ENCODE results near the gene KATNAL2.
"Not testable (repeated sequence)": the region's sequence is repeated elsewhere in the genome, so short reads cannot be mapped to it uniquely, and the experiment has no call there.

KATNAL2 gene

DNA sequence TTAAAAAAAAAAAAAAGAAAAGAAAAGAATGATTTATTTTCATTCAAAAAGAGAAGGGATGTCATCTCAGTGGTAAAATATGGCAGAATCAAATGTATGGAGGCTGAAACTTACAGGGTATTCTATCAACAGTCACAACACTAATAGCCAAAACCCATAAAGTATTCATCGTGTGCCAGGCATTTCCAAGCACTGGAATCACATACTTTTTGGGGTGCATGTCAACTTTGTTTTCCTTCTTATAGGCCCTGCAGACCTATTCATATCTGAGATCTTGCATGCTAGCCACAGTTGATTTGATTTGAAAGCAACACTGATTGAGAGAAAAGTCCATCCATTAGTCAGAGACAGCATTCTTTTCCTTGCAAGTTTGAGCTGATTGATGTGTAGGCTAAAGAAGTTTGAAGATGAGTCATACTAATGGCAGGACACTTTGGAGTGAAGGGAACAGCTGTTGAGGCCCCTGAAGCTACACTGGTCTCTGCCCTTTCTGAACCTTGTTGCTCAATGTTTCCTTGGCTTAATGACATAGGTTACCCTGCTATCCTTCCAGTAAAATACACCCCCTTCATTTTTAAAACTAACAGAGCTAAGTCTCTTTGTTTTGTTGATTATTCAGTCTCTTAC lies 22.0 kb downstream of the KATNAL2 start:
- DNase-seq = no peak

DNA sequence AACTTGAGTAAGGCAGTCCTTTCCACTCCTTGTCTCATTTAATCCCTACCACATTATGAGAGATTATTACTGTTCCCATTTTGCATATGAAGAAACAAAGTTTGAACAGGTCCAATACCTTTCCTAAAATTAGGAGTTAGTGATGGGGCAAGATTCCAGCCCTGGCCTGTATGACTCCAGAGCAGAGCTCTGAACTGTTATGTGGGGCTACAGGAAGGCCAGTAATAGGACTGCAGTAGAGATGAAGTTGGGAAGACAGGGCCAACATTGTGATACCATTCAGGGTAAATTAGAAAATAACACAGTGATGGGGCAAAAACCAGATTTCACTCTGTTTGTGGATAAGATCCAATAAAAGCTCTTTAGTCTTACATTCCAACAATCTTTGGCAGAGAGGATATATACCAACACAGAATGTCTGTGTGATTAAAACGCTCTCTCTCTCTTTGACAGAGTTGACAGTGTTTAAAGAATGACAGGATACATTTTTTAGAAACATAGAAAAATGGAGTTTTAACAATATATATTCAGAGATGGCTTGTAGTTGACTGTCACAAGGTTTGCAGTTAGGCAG lies 22.7 kb downstream of the KATNAL2 start:
- no peak for DNase-seq

DNA sequence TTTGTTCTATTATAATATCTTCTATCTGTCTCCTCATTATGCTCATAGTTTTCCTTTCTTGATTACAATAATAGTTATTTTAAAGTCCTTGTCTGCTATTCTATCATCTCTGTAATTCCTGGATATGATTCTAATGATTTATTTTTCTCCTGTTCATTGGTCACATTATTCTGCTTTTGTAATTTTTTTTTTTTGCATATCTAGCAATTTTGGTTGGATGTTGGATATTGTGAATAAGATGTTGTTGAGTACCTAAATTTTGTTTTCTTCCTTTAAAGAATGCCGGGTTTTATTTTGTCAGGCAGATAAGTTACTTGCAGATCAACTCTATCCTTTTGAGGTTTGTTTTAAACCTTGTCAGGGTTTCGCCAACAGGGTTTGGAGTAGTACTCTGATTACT lies 25.2 kb downstream of the KATNAL2 start:
- no peak for DNase-seq

DNA sequence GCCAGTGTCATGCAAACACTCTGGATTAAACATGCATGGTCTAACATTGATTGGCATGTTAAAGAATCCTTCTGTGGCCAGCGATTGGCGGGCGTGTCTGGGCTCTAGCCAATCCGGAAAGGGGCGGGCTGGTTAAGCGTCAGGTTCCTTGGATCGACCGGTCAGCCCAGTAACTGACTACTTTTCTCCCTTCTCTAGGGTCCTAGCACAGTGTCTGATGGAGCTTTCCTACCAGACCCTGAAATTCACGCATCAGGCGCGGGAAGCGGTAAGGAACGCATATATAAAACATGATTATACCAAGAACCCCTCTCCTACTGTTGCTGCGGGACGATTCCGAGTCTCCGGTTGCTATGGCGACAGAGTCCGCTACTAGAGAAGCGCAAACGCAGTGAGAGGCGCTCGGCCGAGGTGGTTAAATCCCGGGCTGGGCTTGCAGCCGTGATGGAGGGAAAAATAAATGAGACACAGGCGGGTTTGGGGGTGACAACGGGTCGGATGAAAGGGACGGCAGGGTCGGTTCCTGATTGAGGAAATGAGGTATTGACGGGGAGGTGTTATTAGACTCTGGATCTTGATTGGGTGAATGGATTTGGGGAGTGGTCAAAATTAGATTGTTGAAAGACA lies 29.4 kb downstream of the KATNAL2 start:
- DNase-seq = no peak

DNA sequence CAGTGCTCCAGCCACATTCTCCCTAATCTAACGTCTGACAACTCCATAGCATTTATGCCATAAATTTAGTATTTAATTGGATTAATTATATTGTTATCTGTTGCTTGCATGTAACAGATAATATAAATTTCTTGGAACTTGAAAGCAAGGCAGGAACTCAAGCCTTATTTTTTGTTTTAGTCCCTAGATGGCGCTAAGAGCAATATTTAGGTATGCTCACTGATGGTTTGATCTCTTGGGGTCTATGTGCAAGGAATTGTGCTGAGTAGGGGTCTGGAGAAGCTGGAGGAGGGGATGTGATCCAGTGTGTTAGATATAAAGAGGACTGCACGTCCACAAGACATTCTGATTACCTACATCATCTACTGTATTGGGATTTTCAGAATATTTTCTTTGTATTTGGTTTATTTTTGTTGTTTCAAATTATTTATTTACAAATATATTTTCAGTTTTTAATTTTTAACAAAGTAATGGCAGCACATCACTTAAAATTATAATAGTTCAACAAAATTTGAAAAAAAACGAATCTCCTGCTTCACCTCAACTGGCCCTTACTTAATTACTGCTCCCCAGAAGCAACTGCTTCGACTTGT lies 32.8 kb downstream of the KATNAL2 start:
- no peak for DNase-seq

DNA sequence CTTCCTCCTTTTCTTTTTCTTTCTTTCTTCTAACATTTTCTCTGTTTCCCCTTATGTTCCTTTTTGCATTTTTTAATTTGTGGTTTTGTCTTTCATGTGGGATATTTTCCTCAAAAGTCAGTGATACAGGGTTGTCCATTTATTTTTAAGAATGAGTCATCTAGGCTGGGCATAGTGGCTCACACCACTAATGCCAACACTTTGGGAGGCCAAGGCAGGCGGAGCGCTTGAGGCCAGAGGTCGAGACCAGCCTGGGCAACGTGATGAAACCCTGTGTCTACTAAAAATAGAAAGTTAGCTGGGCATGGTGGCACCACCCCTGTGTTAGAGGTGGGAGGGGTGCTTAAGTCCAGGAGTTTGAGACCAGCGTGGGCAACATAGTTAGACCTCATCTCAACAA lies 35.8 kb downstream of the KATNAL2 start:
- no peak for DNase-seq

DNA sequence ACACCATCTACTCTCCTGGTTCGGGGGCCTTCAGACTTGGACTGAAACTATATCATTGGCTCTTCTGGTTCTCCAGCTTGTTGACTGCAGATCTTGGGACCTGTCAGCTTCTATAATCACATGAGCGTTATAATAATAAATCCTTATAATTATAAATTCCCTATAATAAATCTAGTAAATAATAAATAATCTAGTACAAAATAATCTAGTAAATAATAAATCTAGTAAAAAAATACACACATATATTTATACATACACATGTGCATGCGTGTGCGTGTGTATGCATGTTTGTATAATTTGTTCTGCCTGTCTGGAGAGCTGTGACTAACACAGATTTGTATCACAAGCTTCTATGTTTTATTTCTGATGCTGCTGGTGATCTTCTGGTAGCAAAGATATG lies 40.8 kb downstream of the KATNAL2 start:
- DNase-seq = no peak

DNA sequence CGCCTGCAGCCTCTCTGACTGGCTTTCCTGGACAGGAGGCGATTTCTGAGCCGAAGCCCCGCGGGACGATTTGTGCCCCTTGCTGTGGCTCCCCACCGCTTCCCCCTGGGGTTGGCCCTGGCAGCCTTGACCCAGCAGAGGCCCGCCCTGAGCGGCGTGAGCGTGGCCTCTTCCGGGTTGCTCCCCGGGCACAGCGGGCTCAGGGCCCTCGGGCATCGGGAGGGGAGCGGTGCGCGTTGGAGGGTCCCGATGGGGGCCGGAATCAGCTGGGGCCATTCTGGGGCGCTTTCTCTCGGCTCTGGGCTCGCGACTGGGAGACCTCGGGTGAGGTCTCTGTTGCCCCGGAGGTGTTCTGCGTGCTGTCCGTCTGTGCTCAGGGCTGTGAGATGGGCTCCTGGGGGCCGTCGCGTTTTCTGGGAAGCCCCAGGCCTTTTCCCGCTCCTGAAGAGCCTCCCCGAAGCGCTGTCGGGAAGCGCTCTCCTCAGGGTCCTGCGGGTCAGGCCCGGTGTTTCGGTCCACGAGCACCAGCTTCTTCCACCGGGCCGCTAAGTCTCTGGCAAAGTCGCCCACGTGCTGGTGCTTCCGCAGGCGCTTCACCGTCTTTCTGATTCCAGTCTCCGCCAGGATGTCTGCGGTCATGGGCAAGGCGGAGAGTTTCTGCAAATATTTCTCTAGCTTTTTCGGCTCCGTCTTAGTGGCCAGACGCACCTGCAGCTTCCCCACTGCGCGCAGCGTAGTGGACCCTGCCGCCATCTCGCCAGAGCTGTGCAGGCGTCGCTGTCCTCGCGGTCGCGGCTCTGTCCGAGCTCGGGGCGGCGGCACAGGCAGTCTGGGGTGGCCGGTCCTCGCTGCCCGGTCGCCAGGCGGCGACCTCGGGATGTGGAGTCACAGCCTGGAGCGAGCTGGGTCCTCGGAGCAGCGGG lies 46.5 kb downstream of the KATNAL2 start:
- DNase-seq = not testable (repeated sequence)

DNA sequence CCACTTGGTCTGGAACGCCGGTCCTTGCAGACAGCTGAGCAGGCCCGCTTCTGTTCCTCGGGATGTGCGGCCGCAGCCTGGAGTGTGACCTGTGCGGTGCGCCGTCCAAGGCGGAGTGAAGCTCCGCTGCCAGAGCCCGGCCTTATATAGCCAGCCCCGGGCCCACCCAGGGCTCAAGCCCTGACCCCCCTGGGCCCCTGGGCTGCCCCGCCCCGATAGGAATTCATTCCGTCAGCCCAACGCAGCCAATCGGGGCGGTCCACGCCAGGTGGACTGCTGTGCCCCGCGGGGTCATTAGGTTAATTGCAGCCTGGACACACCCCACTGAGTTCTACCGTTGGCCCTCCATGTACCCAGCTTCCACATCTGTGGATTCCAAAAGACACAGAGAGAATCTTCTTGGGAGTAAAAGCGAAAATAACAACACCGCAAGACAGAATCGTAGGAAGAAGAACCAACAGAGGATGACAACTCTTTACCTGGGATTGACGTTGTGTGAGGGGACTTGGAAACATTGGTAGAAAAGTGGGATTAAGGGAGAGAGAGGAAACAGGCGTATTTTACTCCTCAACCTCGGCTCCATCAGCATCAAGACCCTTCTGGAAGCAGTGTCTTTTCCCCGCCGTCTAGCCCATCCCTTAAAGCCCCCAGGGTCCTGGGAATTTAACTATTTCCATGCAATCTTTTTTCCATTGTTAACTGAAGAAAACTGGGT lies 47.3 kb downstream of the KATNAL2 start:
- DNase-seq = not testable (repeated sequence)

DNA sequence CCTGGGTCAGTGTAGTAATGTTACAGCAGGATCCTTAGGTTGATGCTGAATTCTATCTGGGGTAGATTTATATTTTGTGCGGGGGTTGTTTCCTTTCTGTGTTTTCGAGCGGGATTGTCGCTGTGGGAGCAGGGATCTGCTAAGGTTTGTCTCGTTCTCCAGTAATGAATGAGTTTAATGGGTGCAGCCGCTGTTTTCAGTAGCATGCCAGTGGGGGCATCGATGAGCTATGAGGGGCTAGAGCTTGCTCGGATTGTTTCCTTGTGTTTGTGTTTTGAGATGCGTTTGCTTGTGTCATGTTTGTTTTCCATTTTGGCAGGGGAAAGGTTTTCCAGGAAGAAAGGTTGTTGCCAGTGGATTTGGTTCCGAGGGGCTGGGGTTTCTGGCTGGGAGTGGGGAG lies 48.9 kb downstream of the KATNAL2 start:
- not testable (repeated sequence) for DNase-seq

DNA sequence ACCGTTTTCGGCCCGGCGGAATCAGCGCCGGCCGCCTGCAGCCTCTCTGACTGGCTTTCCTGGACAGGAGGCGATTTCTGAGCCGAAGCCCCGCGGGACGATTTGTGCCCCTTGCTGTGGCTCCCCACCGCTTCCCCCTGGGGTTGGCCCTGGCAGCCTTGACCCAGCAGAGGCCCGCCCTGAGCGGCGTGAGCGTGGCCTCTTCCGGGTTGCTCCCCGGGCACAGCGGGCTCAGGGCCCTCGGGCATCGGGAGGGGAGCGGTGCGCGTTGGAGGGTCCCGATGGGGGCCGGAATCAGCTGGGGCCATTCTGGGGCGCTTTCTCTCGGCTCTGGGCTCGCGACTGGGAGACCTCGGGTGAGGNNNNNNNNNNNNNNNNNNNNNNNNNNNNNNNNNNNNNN lies 52.1 kb downstream of the KATNAL2 start:
- DNase-seq = not testable (repeated sequence)

DNA sequence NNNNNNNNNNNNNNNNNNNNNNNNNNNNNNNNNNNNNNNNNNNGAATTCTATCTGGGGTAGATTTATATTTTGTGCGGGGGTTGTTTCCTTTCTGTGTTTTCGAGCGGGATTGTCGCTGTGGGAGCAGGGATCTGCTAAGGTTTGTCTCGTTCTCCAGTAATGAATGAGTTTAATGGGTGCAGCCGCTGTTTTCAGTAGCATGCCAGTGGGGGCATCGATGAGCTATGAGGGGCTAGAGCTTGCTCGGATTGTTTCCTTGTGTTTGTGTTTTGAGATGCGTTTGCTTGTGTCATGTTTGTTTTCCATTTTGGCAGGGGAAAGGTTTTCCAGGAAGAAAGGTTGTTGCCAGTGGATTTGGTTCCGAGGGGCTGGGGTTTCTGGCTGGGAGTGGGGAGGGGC lies 102.5 kb downstream of the KATNAL2 start:
- DNase-seq = not testable (repeated sequence)

DNA sequence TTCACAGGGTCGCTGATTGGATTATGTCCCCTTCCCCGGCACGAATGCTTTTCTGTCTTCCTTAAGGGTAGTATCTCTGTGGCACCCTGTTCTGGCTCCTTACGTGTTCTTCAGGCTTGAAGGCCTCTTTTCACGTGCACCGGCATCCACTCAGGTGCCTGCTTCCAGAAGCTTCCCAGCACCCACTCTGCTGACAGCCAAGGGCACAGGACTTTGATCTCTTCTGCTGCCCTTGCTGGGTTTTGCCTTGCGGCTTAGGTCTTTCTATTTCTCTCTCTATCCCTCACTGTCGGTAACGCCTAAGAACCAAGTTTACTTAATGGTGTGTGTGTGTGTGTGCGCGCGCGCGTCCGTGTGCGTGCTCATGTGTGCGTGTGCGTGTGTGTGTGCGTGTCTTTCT lies 103.4 kb downstream of the KATNAL2 start:
- DNase-seq = not testable (repeated sequence)

DNA sequence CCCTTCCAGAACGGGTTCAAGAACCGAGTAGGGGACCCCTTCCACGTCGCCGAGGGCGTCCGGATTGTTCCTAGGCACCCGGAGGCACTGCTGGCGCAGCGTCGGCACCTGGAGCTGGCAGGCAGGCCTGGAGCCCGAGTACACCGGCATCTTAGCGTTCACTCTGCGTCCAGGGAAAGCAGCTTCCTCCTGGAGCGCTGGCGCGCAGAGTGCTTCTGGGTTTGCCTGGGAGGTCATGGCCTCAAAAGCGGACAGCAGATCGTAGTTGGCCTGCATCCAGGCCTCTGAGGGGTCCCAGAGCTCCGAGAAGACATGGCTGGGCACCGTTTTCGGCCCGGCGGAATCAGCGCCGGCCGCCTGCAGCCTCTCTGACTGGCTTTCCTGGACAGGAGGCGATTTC lies 105.4 kb downstream of the KATNAL2 start:
- not testable (repeated sequence) for DNase-seq

DNA sequence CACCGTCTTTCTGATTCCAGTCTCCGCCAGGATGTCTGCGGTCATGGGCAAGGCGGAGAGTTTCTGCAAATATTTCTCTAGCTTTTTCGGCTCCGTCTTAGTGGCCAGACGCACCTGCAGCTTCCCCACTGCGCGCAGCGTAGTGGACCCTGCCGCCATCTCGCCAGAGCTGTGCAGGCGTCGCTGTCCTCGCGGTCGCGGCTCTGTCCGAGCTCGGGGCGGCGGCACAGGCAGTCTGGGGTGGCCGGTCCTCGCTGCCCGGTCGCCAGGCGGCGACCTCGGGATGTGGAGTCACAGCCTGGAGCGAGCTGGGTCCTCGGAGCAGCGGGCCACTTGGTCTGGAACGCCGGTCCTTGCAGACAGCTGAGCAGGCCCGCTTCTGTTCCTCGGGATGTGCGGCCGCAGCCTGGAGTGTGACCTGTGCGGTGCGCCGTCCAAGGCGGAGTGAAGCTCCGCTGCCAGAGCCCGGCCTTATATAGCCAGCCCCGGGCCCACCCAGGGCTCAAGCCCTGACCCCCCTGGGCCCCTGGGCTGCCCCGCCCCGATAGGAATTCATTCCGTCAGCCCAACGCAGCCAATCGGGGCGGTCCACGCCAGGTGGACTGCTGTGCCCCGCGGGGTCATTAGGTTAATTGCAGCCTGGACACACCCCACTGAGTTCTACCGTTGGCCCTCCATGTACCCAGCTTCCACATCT lies 106.5 kb downstream of the KATNAL2 start:
- DNase-seq = not testable (repeated sequence)

DNA sequence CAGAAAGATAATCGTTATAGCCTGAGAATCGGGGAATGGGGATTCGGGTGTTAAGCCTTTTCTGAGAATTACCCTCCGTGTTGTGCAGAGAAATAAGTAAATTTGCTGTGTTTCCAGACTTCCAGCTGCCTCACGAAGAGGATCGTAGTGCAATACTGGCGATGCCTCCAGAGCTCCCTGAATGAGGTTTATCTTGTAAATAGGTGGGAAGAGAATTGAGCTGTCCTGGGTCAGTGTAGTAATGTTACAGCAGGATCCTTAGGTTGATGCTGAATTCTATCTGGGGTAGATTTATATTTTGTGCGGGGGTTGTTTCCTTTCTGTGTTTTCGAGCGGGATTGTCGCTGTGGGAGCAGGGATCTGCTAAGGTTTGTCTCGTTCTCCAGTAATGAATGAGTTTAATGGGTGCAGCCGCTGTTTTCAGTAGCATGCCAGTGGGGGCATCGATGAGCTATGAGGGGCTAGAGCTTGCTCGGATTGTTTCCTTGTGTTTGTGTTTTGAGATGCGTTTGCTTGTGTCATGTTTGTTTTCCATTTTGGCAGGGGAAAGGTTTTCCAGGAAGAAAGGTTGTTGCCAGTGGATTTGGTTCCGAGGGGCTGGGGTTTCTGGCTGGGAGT lies 108.3 kb downstream of the KATNAL2 start:
- not testable (repeated sequence) for DNase-seq

DNA sequence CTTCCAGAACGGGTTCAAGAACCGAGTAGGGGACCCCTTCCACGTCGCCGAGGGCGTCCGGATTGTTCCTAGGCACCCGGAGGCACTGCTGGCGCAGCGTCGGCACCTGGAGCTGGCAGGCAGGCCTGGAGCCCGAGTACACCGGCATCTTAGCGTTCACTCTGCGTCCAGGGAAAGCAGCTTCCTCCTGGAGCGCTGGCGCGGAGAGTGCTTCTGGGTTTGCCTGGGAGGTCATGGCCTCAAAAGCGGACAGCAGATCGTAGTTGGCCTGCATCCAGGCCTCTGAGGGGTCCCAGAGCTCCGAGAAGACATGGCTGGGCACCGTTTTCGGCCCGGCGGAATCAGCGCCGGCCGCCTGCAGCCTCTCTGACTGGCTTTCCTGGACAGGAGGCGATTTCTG lies 111.3 kb downstream of the KATNAL2 start:
- not testable (repeated sequence) for DNase-seq

DNA sequence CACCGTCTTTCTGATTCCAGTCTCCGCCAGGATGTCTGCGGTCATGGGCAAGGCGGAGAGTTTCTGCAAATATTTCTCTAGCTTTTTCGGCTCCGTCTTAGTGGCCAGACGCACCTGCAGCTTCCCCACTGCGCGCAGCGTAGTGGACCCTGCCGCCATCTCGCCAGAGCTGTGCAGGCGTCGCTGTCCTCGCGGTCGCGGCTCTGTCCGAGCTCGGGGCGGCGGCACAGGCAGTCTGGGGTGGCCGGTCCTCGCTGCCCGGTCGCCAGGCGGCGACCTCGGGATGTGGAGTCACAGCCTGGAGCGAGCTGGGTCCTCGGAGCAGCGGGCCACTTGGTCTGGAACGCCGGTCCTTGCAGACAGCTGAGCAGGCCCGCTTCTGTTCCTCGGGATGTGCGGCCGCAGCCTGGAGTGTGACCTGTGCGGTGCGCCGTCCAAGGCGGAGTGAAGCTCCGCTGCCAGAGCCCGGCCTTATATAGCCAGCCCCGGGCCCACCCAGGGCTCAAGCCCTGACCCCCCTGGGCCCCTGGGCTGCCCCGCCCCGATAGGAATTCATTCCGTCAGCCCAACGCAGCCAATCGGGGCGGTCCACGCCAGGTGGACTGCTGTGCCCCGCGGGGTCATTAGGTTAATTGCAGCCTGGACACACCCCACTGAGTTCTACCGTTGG lies 112.4 kb downstream of the KATNAL2 start:
- DNase-seq = not testable (repeated sequence)

DNA sequence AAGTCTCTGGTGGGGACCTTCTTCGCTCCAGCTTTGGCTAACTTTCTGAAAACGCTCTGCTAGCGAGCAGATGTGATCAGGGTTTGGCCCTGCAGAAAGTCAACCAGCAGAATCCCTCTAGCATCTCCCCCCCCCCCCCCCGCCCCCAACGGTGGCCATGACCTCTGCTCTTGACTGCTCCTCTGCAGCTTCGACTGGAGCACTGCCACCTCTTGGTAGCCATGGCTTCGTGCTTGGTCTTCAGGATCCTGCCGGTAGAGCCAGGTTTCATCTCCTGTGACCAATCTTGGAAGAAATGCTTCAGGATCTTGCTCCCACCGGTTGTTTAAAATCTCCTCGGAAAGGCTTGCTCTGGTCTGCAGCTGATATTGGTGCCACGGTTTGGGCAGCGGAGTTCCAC lies 113.5 kb downstream of the KATNAL2 start:
- not testable (repeated sequence) for DNase-seq

DNA sequence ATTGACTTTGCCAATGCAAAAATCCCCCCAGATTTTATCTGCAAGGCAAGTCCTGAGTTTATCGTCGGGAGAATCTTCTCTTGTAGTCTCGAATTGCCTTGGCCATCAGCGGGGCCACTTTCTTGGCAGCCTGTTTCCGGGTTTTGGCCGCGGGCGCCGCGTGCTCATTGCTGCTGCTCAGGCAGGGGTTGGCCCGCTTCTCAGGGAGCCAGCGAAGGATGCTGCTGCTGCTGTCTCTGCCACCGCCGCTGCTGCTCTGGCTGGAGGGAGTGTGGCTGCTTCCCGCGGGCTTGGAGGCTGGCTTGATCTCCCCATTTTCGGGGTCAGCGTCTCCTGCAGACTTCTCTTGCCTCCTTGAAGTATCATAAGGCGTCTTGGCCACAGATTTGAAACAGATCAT lies 115.5 kb downstream of the KATNAL2 start:
- no peak for DNase-seq

DNA sequence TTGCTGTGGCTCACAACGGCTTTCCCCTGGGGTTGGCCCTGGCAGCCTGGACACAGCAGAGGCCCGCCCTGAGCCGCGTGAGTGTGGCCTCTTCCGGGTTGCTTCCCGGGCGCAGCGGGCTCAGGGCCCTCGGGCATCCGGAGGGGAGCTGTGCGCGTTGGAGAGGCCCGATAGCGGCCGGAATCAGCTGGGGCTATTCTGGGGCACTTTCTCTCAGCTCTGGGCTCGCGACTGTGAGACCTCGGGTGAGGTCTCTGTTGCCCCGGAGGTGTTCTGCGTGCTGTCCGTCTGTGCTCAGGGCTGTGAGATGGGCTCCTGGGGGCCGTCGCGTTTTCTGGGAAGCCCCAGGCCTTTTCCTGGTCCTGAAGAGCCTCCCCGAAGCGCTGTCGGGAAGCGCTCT lies 117.2 kb downstream of the KATNAL2 start:
- not testable (repeated sequence) for DNase-seq
